Epithelial cell of alveolus of lung (primary cell): ENCODE data around the gene EZR. TPM values are rescaled to one million over a fixed set of nuclear protein-coding genes. Genes with fewer than 3 reads are reported as not detected.

Experiments
- total RNA-seq: library from RNA; depleted of rRNA; stranded (reverse); fragments of >200 nt; gene quantifications from 2 replicates; pipeline ENCODE4 v1.2.1, GENCODE V29; 2015

EZR gene
- total RNA-seq: 20.8 and 87.5 TPM in 2 replicates

DNA sequence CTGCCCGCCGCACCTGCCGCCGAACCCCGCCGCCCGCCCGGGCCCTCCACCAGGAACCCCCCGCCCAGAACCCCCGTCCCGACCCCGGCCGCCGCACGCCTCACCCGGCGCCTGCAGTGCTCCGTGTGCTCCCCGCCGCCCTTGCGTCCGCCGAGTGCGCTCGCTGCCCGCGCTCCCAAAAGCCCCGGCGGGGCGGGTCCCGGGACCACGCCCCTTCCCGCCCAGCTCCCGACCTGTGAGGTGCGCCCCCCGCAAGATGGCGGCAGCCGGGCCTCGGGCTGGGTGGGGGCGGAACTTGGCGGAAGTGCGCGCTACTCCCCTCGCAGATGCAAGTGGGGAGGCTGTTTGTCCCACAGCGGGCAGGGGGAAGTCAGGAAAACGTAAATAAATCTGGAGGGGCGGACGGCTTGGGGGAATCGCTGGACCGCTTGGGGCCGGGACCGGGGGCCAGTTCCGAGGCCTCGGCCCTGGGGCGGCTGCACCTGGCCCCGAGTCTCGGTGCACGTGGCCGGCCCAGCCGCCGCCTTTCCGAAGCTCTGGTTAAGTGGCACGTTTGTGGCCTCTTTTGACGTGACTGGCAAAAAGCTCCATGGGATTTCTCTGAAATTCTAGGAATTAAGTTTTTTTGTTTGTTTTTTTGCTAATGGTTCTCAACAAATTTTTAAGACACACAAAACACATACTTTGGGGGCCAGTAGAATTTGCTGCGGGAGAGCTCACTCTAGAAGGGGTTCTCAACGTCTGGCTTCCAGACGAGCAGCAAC is at the start of gene EZR:
TSS of gene EZR (minus strand) at position 156 of the 764 bp plus-strand sequence. CDS start 1,275 bp downstream, outside the sequence.

Other genes starting within 250 kb of the EZR start
- gene DYNLT1, start 174.6 kb downstream of the EZR start, total RNA-seq: 69.8 and 144 TPM in 2 replicates
- 1.3 and 1.4 TPM in 2 replicates for gene SYTL3, start 169.3 kb downstream of the EZR start, total RNA-seq
- gene RSPH3, start 180.8 kb upstream of the EZR start, total RNA-seq: 2.7 and 5.0 TPM in 2 replicates
- 0.13 TPM in 1 of 2 replicates, not detected in the other for gene TAGAP, start 225.6 kb upstream of the EZR start, total RNA-seq